H1 (cell line): Measurements from ENCODE around the gene PPP1R7. TPM values are rescaled to one million over a fixed set of nuclear protein-coding genes. Genes with fewer than 3 reads are reported as not detected.

Source experiments
- CTCF ChIA-PET: fragments of 300-600 bp; sonication (Branson Sonifier 250); formaldehyde crosslinking; loops from one replicate; lab custom pipeline; 2021; ENCODE audit not compliant: partially characterized antibody; lab: Charles Lee
- POLR2A ChIA-PET: fragments of 300-600 bp; sonication (Branson Sonifier 250); formaldehyde crosslinking; loops from one replicate; lab custom pipeline; 2021; ENCODE audit warnings: inconsistent platforms; ENCODE audit not compliant: partially characterized antibody; lab: Charles Lee
- DNase-seq, 2 experiments: peaks; one replicate each; pipeline versions ENCODE4 v3.0.0 to v3.0.0-alpha.2; 2010 to 2022; ENCODE audit warnings: low spot score in 2 of 2, low read depth in 1 of 2, mixed read lengths in 1 of 2
- FAIRE-seq: peaks from 2 replicates; lab custom pipeline; 2011; peaks lifted over from hg19 to GRCh38; lab: Jason Lieb, UNC
- H2AFZ ChIP-seq: 2 replicates; pipeline ENCODE4 v1.8.1; 2012; ENCODE audit warnings: low read length, inconsistent platforms
- H2AK5ac ChIP-seq: 2 replicates; pipeline ENCODE4 v1.6.1; 2013; ENCODE audit warnings: low read depth, low read length
- H2BK120ac ChIP-seq: replicated peaks from 2 replicates; pipeline ENCODE3; 2013; ENCODE audit warnings: low read depth, low read length, inconsistent platforms
- H2BK12ac ChIP-seq: 2 replicates; pipeline ENCODE4 v1.6.1; 2013; ENCODE audit warnings: low read depth, low read length
- H2BK15ac ChIP-seq: 2 replicates; pipeline ENCODE4 v1.6.1; 2013; ENCODE audit warnings: low read length
- H2BK20ac ChIP-seq: 2 replicates; pipeline ENCODE4 v1.6.1; 2013; ENCODE audit warnings: low read length
- H2BK5ac ChIP-seq: 2 replicates; pipeline ENCODE4 v1.6.1; 2013; ENCODE audit warnings: low read depth, low read length
- H3K14ac ChIP-seq: 2 replicates; pipeline ENCODE4 v1.6.1; 2013; ENCODE audit warnings: inconsistent platforms; ENCODE audit not compliant: insufficient read length
- H3K18ac ChIP-seq: 2 replicates; pipeline ENCODE4 v1.6.1; 2013; ENCODE audit warnings: low read length; ENCODE audit errors: extremely low read depth
- H3K23ac ChIP-seq: 2 replicates; pipeline ENCODE4 v1.6.1; 2013; ENCODE audit warnings: inconsistent platforms; ENCODE audit not compliant: insufficient read length
- H3K23me2 ChIP-seq: 2 replicates; pipeline ENCODE4 v1.6.1; 2013; ENCODE audit warnings: low read depth, low read length
- H3K27ac ChIP-seq: 2 replicates; pipeline ENCODE4 v1.6.1; 2011; ENCODE audit warnings: low read depth, low read length, inconsistent platforms
- H3K27me3 ChIP-seq, 4 experiments: replicated peaks in 1 of 4; 1 replicate in 1 of 4; 2 replicates in 3 of 4; pipeline versions ENCODE4 v1.6.1 to v1.8.1; 2011 to 2013; ENCODE audit warnings: low read length in 3 of 4, mild to moderate bottlenecking in 3 of 4, inconsistent platforms in 2 of 4, mixed read lengths in 2 of 4, moderate library complexity in 1 of 4; ENCODE audit not compliant: control insufficient read depth in 3 of 4, insufficient read depth in 3 of 4; ENCODE audit errors: extremely low read depth in 1 of 4
- H3K36me3 ChIP-seq, 4 experiments: 2 replicates each; pipeline versions ENCODE4 v1.6.1 to v1.8.1; 2011 to 2013; ENCODE audit warnings: mild to moderate bottlenecking in 4 of 4, low read length in 3 of 4, moderate library complexity in 2 of 4, control low read depth in 1 of 4, inconsistent platforms in 1 of 4; ENCODE audit not compliant: insufficient read depth in 4 of 4, control insufficient read depth in 2 of 4
- H3K4ac ChIP-seq: replicated peaks from 2 replicates; pipeline ENCODE3; 2013; ENCODE audit warnings: low read length, low read depth, mixed read lengths, inconsistent platforms; ENCODE audit not compliant: insufficient read length
- H3K4me1 ChIP-seq, 4 experiments: replicated peaks in 1 of 4; 1 replicate in 1 of 4; 2 replicates in 3 of 4; pipeline versions ENCODE4 v1.6.1 to v1.8.1; 2011 to 2013; ENCODE audit warnings: low read length in 3 of 4, inconsistent platforms in 2 of 4, mixed read lengths in 1 of 4; ENCODE audit not compliant: insufficient read depth in 4 of 4, control insufficient read depth in 3 of 4
- H3K4me2 ChIP-seq, 2 experiments: 2 replicates each; pipeline versions ENCODE4 v1.6.1 to v1.8.1; 2011 to 2013; ENCODE audit warnings: low read depth in 2 of 2, low read length in 2 of 2, control low read depth in 1 of 2, inconsistent platforms in 1 of 2, mild to moderate bottlenecking in 1 of 2; ENCODE audit not compliant: insufficient read depth in 1 of 2
- H3K4me3 ChIP-seq, 4 experiments: fragments of 200-600, 300-600 bp in 1 of 4; sonication (generic), shearing (Covaris generic), sonication (Bioruptor Twin) in 1 of 4; 2 replicates each; pipeline versions ENCODE4 v1.5.1 to v1.8.1; 2011 to 2016; ENCODE audit warnings: low read length in 4 of 4, low read depth in 3 of 4, control low read depth in 2 of 4, inconsistent platforms in 2 of 4, mild to moderate bottlenecking in 2 of 4, mixed read lengths in 1 of 4, moderate library complexity in 1 of 4; ENCODE audit not compliant: insufficient read depth in 2 of 4; ENCODE audit errors: extremely low read depth in 1 of 4
- H3K56ac ChIP-seq: replicated peaks from 2 replicates; pipeline ENCODE3; 2013; ENCODE audit warnings: low read depth, mild to moderate bottlenecking, mixed read lengths, low read length, inconsistent platforms; ENCODE audit not compliant: insufficient read length
- H3K79me1 ChIP-seq: 2 replicates; pipeline ENCODE4 v1.6.1; 2013; ENCODE audit warnings: low read depth, low read length, control low read depth
- H3K79me2 ChIP-seq, 2 experiments: 2 replicates each; pipeline versions ENCODE4 v1.6.1 to v1.8.1; 2012 to 2013; ENCODE audit warnings: low read length in 2 of 2, mild to moderate bottlenecking in 2 of 2, inconsistent platforms in 1 of 2; ENCODE audit not compliant: insufficient read depth in 2 of 2, control insufficient read depth in 1 of 2
- H3K9ac ChIP-seq, 4 experiments: replicated peaks in 1 of 4; 1 replicate in 1 of 4; 2 replicates in 3 of 4; pipeline versions ENCODE4 v1.6.1 to v1.8.1; 2011 to 2013; ENCODE audit warnings: low read depth in 3 of 4, low read length in 3 of 4, control low read depth in 2 of 4, mild to moderate bottlenecking in 2 of 4, moderate library complexity in 2 of 4, inconsistent platforms in 1 of 4; ENCODE audit errors: extremely low read depth in 1 of 4
- H3K9me3 ChIP-seq, 2 experiments: 2 replicates each; pipeline versions ENCODE4 v1.6.1 to v1.8.1; 2012 to 2013; ENCODE audit warnings: mild to moderate bottlenecking in 2 of 2, moderate library complexity in 2 of 2, control low read depth in 1 of 2, inconsistent platforms in 1 of 2, low read depth in 1 of 2, low read length in 1 of 2, mixed read lengths in 1 of 2; ENCODE audit not compliant: insufficient read depth in 2 of 2
- H4K20me1 ChIP-seq, 2 experiments: replicated peaks in 1 of 2; 2 replicates each; pipeline versions ENCODE3 to v1.8.1; 2011 to 2013; ENCODE audit warnings: inconsistent platforms in 2 of 2, low read length in 2 of 2, mild to moderate bottlenecking in 1 of 2; ENCODE audit not compliant: insufficient read depth in 2 of 2, control insufficient read depth in 1 of 2
- H4K5ac ChIP-seq: 2 replicates; pipeline ENCODE4 v1.6.1; 2013; ENCODE audit warnings: low read length, low read depth, mixed read lengths, inconsistent platforms; ENCODE audit not compliant: insufficient read length
- H4K8ac ChIP-seq: 2 replicates; pipeline ENCODE4 v1.8.0; 2013; ENCODE audit warnings: mild to moderate bottlenecking, moderate library complexity, low read length, inconsistent platforms; ENCODE audit not compliant: insufficient read depth; ENCODE audit errors: extremely low read depth
- H4K91ac ChIP-seq: replicated peaks from 2 replicates; pipeline ENCODE3; 2013; ENCODE audit warnings: low read length, mixed read lengths, inconsistent platforms; ENCODE audit not compliant: insufficient read length
- CHD1 ChIP-seq: IDR thresholded peaks from 2 replicates; pipeline ENCODE4 v1.6.1; 2012; ENCODE audit warnings: low read depth, low read length, improper control_type of control experiment
- CREB1 ChIP-seq: IDR thresholded peaks from 2 replicates; pipeline ENCODE4 v1.6.1; 2012; ENCODE audit warnings: inconsistent platforms
- HDAC2 ChIP-seq, 2 experiments: fragments of 300-600 bp in 1 of 2; sonication (generic) in 1 of 2; IDR thresholded peaks; 2 replicates each; pipeline ENCODE4 v1.6.1; 2011 to 2012; ENCODE audit warnings: low read depth in 2 of 2, low read length in 2 of 2, mild to moderate bottlenecking in 2 of 2, moderate library complexity in 2 of 2, borderline replicate concordance in 1 of 2, inconsistent platforms in 1 of 2
- POLR2A ChIP-seq, 2 experiments: IDR thresholded peaks; 1 replicate in 1 of 2; 2 replicates in 1 of 2; pipeline ENCODE4 v1.6.1; 2011; ENCODE audit warnings: low read depth in 2 of 2, low read length in 2 of 2, mild to moderate bottlenecking in 2 of 2; ENCODE audit errors: control extremely low read depth in 1 of 2
- RNF2 ChIP-seq: fragments of 200-900, 300-1000 bp; sonication (generic); IDR thresholded peaks from 2 replicates; pipeline ENCODE4 v1.7.1; 2016; ENCODE audit warnings: borderline replicate concordance, low read depth, mild to moderate bottlenecking, antibody characterized with exemption, low read length; ENCODE audit not compliant: poor library complexity, severe bottlenecking; ENCODE audit errors: missing control alignments
- SAP30 ChIP-seq: fragments of 300-600 bp; sonication (generic); IDR thresholded peaks from 2 replicates; pipeline ENCODE4 v1.7.1; 2012; ENCODE audit warnings: low read length, moderate library complexity, mild to moderate bottlenecking, inconsistent platforms; ENCODE audit not compliant: insufficient read depth, insufficient replicate concordance
- SP2 ChIP-seq: IDR thresholded peaks from 2 replicates; pipeline ENCODE4 v1.6.1; 2012; ENCODE audit warnings: mild to moderate bottlenecking, low read length, inconsistent platforms
- SRF ChIP-seq: IDR thresholded peaks from 2 replicates; pipeline ENCODE4 v1.6.1; 2011; ENCODE audit warnings: mild to moderate bottlenecking, low read depth, low read length, moderate library complexity
- TCF12 ChIP-seq: IDR thresholded peaks from 2 replicates; pipeline ENCODE4 v1.6.1; 2011; ENCODE audit warnings: low read depth, mild to moderate bottlenecking, low read length
- ZNF274 ChIP-seq: IDR thresholded peaks from 2 replicates; pipeline ENCODE4 v1.7.0; 2012; ENCODE audit warnings: low read length, borderline replicate concordance; ENCODE audit errors: extremely low read depth
- WGBS, 2 experiments: shearing (Covaris generic) in 1 of 2; methylation state at CpG; one replicate each; pipeline versions ENCODE4 v1.1.6 to v1.1.7; 2013 to 2015; ENCODE audit warnings: low lambda C conversion rate in 2 of 2, mixed read lengths in 2 of 2, inconsistent platforms in 1 of 2, low coverage in 1 of 2, missing lambda C conversion rate in 1 of 2; ENCODE audit not compliant: insufficient replicate concordance in 2 of 2, insufficient coverage in 1 of 2, insufficient read length in 1 of 2; ENCODE audit errors: extremely low coverage in 1 of 2, missing lambda C conversion rate in 1 of 2; 5-methylcytosine and 5-hydroxymethylcytosine counted together
- polyA plus RNA-seq, 7 experiments: library from polyadenylated mRNA; depleted of rRNA in 3 of 7; stranded (reverse) in 5 of 7; unstranded in 2 of 7; fragments of >200 nt in 5 of 7; fragments of 200-250 nt in 2 of 7; gene quantifications; 1 replicate in 5 of 7; 2 replicates in 1 of 7; 4 replicates in 1 of 7; pipeline versions ENCODE4 v1.2.1 to v1.2.3, GENCODE V29; 2011 to 2013; ENCODE audit warnings: missing spikeins in 2 of 7, mixed read lengths in 2 of 7
- total RNA-seq: library from RNA; stranded (reverse); fragmentation: NEBNext Ultra II Directional; extraction: Animal tissue kit (Norgen Biotek cat#: 25700); gene quantifications from 2 replicates; pipeline ENCODE4 v1.2.1, GENCODE V29; 2021
- TF ChIP-seq, protein P1 (sequence below): IDR thresholded peaks from 2 replicates; pipeline ENCODE4 v1.6.1; 2011; ENCODE audit warnings: low read length, improper control_type of control experiment

Gene PPP1R7
- total and polyA plus RNA-seq, 2 of the 8 experiments (the other 6 are each of a cell fraction or from before 2014, with no cell fraction given) = 22.2 to 64.0 TPM

DNA sequence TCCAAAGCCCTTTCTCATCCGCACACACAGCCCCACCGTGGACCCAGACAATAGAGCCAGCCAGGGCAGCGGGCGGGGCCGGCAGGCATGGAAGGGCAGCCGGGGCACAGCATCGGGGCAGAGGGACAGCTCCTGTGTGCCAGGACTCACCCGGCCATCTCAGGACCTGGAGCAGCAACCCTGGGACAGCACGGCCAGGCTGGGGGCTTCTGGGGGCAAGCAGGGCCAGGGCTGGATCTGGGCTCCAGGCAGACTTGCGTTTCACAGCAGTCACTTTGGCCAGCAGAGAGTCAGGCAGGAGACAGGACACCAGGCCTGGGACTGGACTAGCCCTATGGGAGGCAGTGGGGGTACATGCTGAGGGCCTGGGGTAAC, 53.7 kb downstream of the PPP1R7 start:
- Histone ChIP-seq H3K23me2 (no peaks in the 10 kb centered on the region), H2BK5ac (no peak overlapping the region), H3K23ac (no peak overlapping the region), H2BK15ac (no peak overlapping the region), H3K4me3 (no peak overlapping the region), H3K36me3 (no peaks in the 10 kb centered on the region), H4K91ac (no peak overlapping the region), H3K9ac (no peak overlapping the region), H2BK120ac (no peak overlapping the region), H2BK12ac (no peak overlapping the region), H3K27me3 (no peaks in the 10 kb centered on the region), H4K20me1 (peaks cover 0 to 3% of the 10 kb centered on the region in 2 experiments), H2BK20ac (no peak overlapping the region), H3K4me1 (no peaks in the 10 kb centered on the region; a peak in 1 of 7 replicates), H3K79me2 (no peaks in the 10 kb centered on the region), H4K8ac (no peak overlapping the region), H3K56ac (no peak overlapping the region), H2AK5ac (no peak overlapping the region), H3K79me1 (no peaks in the 10 kb centered on the region), H2AFZ (no peak overlapping the region), H3K18ac (no peak overlapping the region), H4K5ac (no peak overlapping the region), H3K4me2 (no peak overlapping the region), H3K27ac (no peak overlapping the region), H3K4ac (no peak overlapping the region), H3K14ac (no peak overlapping the region), H3K9me3 (no peaks in the 10 kb centered on the region)
- POLR2A ChIA-PET = no interaction called here
- DNase-seq (no peak), FAIRE-seq (no peak)
- CTCF ChIA-PET = interaction anchor here (1.2 kb wide), 1 partner anchor 17 kb away, joined by 3 read pairs; no protein-coding TSS in a partner anchor
- TF ChIP-seq ZNF274 = no peak
- no peak for TF ChIP-seq CHD1
- no peak for TF ChIP-seq CREB1
- TF ChIP-seq SRF = no peak
- TF ChIP-seq, protein P1, sequence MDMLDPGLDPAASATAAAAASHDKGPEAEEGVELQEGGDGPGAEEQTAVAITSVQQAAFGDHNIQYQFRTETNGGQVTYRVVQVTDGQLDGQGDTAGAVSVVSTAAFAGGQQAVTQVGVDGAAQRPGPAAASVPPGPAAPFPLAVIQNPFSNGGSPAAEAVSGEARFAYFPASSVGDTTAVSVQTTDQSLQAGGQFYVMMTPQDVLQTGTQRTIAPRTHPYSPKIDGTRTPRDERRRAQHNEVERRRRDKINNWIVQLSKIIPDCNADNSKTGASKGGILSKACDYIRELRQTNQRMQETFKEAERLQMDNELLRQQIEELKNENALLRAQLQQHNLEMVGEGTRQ = no peak
- no peak for TF ChIP-seq SP2
- TF ChIP-seq RNF2 = no peak
- TF ChIP-seq TCF12 = no peak
- TF ChIP-seq HDAC2 (IDR thresholded peaks at IDR 0.05; ENCODE audit: borderline replicate concordance in 1 of 2, low read depth in 2 of 2, low read length in 2 of 2) = no peak
- no peak for TF ChIP-seq SAP30
- TF ChIP-seq POLR2A (IDR thresholded peaks at IDR 0.05; ENCODE audit: control extremely low read depth in 1 of 2, low read depth in 2 of 2, low read length in 2 of 2) = no peak
- WGBS, 2 experiments = 92% methylated on average over 10 of the region's 10 CpGs; no CpG with 5 or more reads in 1 of the 2 experiments
